HG03196 (cell line): ENCODE measurements around the gene SFTPA2.
"Not testable (repeated sequence)": the region's sequence is repeated elsewhere in the genome, so short reads cannot be mapped to it uniquely, and the experiment has no call there.

Experiments
- ATAC-seq: cut with Tn5 transposase; IDR thresholded peaks from one replicate; pipeline ENCODE4 v1.9.1; 2021; ENCODE audit not compliant: unreplicated experiment

SFTPA2 gene

DNA sequence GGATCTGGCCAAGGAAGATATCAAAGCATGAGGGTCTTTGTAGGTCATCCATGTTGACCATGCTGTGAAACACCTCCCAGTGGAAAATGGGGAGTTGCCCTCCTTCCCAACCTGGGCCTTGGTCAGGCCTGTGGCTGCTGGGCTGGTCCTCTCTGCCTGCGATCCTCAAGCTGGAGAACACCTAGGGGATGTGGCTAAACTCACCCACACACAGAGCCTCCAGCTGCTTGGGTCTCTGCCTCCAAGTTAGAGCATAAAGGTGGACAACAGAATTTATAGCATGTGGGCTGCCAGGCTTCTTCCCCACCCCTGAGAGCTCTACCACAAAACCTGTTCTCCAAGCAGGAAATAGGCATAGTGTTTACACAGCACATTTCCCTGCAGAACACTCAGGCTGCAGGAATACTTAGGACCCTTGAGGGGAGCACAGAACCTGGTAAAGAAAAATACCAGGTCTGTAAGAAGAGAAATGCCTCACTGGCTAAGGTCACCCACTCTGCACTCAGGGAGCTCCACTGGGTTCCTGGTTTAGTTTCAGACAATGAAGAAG lies at the start of gene SFTPA2:
Gene SFTPA2, minus strand, starts transcription at position 248 of the 550 bp plus-strand sequence. CDS start 924 bp downstream, outside the sequence.
- no peak for ATAC-seq

DNA sequence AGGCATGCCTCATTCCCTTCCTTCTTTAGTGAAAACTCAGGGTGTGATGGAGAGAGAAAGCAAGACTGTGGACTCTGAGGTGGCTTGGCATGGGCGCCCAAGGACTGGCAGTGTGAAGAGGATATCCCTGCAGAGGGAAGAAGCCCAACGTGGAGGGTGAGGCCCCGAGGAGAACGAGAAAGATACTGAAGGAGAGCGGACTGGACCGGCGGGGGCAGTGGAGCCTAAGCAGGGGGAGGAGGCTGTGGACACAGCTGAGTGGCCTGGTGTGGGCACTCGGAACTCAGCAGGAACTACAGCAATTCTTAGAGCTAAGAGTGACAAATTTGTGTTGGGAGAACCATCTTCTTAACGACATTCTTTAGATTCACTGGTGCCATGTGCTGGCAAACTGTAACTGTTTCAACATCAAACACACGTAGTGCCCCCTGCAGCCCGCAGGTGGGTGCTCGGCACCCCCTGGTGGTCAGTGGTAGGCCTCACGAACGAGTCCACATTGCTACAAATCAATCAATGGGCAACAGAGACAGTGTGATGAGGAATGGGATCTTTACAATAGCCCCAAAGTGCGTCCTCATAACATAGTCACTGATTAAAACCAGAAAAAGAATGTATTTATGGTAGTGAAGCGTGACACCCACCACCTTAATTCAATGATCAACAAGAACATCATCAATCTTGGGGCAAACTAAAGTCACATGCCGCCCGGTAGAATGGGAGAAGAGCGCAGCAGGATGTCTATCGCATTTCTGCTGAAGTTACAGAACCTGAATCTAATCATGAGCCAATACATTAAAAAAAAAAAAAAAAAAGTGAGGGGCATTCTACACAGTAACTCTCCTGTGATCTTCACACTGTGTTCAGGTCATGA lies 48.5 kb upstream of the SFTPA2 start:
- ATAC-seq = no peak

DNA sequence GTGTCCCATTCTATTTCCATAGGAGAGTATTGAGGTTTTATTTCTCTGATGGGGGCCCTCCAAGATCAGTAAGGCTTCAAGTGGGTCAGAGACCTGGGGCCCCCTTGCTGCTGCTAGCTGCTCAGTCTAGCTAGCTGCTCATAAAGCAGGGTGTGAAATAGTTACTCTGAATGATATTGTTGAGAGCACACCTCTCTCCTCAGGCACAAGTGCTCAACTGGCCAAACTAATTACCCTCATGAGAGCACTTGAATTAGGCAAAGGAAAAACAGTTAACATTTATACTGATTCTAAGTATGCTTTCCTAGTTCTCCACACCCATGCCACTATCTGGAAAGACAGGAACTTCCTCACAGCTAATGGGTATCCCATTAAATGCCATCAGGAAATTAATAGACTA lies 45.1 kb upstream of the SFTPA2 start:
- ATAC-seq = no peak

GRCh38 chr10:79604294-79604693 lies 44.1 kb upstream of the SFTPA2 start:
- ATAC-seq = no peak

GRCh38 chr10:79602953-79603352 lies 42.7 kb upstream of the SFTPA2 start:
- ATAC-seq = no peak

DNA sequence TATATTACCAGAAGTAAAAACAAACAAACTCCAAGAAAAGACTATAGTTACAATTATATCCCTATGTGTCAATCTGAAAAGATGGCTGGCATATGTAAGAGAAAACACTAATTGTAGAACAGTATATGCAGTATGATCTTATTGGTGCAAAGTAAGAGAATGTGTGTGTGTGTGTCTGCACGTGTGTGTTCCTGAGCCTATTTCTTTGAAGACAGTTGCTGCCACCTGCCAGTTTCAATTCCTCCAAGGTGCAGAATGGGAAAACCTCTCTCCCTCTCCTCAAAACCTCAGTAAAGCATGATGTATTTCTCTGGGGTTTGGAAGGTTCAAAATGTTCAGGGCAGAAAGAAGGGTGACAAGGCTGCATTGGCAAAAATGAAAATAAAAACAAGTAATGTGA lies 41.7 kb upstream of the SFTPA2 start:
- no peak for ATAC-seq

DNA sequence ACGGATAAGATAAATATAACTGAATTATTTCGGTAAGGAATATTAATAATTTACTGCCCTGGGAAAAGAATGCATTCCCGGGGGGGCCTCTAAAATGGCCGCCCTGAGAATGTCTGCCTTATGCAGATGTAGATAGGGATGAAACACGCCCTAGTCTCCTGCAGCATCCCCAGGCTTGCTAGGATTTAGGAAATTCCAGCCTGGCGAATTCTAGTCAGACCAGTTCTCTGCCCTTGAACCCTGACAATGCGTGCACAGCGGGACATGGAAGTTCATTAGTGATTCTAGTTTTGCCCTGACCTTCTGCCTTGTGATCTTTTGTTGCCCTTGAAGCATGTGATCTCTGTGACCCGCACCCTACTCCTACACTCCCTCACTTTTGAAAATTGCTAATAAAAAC lies 39.4 kb upstream of the SFTPA2 start:
- ATAC-seq = not testable (repeated sequence)

DNA sequence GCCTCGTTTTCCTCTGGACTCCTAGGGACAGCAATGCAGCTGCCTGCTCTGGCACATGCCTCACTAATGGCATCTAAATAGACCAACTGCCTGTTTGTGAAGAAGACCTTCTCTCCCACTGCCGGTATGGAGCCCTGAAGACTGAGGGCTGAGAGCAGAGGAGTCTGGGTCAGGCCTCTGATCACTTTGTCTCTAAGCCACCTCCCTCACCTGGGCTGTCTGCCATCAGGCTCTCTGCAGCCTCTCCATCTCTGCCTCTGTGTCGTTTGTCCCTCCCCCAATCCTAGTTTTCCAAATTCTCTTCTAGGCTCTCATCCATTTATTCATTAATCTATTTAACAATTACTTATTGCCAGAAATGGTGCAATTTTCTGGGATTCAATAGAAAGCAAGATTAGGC lies 35.3 kb upstream of the SFTPA2 start:
- no peak for ATAC-seq

DNA sequence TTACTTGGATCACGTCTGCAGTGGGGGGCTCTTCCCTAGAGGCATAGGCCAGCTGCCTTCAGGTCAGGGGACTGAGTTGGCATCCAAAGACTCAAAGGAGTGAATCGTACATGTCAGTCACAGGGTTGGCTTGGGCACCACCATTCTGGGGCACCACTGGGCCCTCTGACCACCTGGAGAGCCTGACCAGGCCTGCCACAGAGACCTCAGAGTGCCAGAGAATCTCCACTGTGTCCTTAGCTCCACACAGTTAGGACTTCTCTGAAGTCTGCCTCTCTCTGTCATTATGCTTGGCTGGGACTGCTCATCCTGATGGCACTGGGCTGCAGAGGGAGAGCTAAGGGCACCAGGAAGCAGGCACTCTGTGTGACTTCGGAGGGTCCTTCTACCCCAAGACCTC lies 34.4 kb upstream of the SFTPA2 start:
- not testable (repeated sequence) for ATAC-seq

- no peak for ATAC-seq
Observed at GRCh38 chr10:79593377-79593776, 33.2 kb upstream of the SFTPA2 start.

DNA sequence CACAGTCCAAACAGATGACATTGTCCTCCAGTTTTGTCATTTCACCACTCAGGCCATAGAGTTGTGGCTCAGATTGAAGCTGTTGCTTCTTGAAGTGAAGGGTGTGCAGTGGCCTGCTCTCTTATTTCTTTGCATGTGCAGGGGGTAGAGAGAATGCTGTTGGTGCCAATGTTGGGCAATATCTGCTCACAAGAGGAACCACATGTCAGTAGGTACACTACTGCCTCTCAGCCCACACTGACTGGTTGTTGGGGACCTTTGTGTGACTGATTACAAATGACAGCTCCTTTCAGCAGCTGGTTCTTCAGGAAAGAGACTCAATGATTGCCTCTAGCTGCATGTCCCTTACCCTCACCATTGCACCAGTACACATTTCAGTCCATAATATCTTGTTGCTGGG lies 28.6 kb upstream of the SFTPA2 start:
- no peak for ATAC-seq

DNA sequence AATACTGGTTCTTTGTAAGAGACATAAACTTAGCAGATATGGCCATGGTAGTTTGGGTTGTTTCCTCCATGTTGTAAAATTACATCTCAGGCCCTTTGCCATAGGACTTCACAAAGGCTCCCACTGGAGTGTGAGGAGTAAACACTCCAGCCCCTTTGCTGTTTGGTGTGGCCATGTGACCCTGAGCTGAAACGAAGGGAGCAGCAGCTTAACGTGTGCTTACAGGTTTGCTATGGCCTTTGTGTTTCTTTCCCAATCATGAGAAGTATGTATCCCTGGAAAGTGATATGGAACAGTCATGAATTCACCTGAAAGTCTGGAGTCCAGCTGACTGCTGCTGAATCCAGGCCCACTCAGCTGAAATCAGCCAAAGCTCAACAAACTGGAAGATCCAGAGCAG lies 26.7 kb upstream of the SFTPA2 start:
- ATAC-seq = no peak

DNA sequence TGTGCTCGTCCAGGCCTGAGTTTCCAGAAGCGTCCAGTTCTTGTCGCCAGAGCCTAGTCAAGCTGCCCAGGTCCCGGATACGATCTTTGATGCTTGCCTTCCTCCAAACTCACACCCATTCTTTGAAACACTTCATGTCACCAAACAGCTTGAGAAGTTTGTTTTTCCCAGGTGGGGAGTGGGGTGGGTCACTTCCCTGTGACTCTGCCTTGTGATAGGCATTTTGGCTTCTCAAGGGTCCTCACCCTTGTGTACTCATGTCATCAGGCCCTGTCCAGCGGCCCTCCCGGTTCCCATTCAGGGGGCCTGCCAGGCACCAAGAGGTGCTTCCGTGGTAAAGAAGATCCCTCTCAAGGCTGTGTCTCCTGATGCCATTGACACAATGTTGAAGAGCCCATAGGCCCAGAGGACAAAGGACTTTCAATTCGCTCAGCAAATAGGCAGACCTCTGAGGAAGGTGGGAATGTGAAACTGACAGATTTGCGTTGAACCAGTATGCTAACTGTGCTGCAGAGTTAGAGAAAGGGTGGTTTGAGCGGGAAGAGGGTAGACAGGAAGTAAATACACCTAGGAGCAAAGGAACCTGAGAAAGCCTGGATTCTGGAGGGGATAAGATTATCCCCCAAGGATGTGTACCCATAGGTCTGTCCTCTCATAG lies 25.8 kb upstream of the SFTPA2 start:
- no peak for ATAC-seq

- no peak for ATAC-seq
Observed at GRCh38 chr10:79583488-79584024, 23.3 kb upstream of the SFTPA2 start.

DNA sequence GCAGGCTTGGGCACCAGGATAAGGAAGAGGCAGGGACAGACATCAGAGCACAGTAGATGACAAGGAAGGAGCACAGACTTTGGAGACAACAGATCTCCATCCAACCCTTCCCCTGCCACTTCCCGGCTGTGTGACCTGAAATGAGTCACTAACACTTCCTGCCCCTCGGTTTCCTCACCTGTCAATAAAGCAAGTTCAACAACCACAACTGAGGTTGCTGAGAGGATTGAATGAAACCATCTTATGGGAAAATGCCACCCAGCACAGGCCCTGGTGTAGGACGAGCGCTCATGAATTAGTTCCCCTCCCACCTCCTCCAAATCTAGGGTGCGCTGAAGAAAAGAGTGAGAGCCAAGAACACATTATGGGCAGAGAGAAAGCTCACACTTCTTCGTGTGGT lies 22.7 kb upstream of the SFTPA2 start:
- ATAC-seq = not testable (repeated sequence)

- no peak for ATAC-seq
Observed at GRCh38 chr10:79582096-79582495, 21.9 kb upstream of the SFTPA2 start.

DNA sequence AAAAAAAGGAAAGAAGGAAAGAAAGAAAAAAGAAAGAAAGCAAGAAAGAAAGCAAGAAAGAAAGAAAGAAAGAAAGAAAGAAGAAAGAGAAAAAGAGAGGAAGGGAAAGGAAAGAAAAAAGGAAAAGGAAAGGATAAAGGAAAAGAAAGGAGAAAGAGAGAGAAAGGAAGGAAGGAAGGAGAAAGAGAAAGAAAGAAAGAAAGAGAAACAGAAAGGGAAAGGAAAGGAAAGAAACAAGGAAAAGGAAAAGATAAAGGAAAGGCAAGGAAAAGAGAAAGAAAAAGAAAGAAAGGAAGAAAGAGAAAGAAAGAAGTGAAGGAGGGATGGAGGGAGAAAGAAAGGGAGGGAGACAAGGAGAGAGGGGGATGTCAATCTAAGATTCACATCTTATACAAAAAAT lies 20.8 kb upstream of the SFTPA2 start:
- no peak for ATAC-seq

GRCh38 chr10:79579361-79579760 lies 19.2 kb upstream of the SFTPA2 start:
- no peak for ATAC-seq

DNA sequence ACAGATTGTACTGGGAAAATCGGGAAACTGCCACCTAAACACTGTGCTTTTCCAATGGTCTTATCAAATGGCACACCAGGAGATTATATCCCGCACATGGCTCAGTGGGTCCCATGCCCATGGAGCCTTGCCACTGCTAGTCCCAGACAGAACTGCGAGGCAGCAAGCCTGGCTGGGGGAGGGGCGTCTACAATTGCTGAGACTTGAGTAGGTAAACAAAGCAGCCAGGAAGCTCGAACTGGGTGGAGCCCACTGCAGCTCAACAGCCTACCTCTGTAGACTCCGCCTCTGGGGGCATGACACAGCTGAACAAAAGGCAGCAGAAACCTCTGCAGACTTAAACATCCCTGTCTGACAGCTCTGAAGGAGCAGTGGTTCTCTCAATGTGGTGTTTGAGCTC lies 10.4 kb upstream of the SFTPA2 start:
- ATAC-seq = not testable (repeated sequence)

DNA sequence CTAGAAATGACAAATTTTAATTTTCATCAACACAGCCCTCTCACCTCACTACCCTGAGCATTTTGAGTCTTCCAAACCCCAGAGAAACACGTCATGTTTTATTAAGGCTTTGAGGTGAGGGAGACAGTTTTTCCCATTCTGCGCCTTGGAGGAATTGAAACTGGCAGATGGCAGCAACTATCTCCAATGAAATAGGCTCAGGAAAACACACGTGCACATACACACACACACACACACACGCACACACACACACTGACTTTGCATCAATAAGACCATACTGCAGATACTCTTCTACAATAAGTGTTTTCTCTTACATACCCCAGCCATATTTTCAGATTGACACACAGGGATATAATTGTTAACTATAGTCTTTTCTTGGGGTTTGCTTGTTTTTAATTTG lies 3.2 kb upstream of the SFTPA2 start:
- no peak for ATAC-seq

- ATAC-seq = no peak
Observed at GRCh38 chr10:79562135-79562756, 2.0 kb upstream of the SFTPA2 start.
